Anterior cingulate cortex (tissue), 58 donors: Measurements from ENCODE around the gene SMYD3.

Source experiments
- DNase-seq, 58 donors: peaks; one replicate each; lab custom pipeline; 2025; lab: John Stamatoyannopoulos, UW

Gene SMYD3

GRCh38 chr1:246317332-246318035 lies 189.6 kb downstream of the SMYD3 start:
- no peak for DNase-seq

- DNase-seq: no peak
Observed at GRCh38 chr1:246311461-246311860, 195.6 kb downstream of the SMYD3 start.

- DNase-seq: no peak
Observed at GRCh38 chr1:246309247-246309884, 197.7 kb downstream of the SMYD3 start.

GRCh38 chr1:246308533-246309075 lies 198.5 kb downstream of the SMYD3 start:
- DNase-seq: no peak

GRCh38 chr1:246306415-246307037 lies 200.6 kb downstream of the SMYD3 start:
- DNase-seq: no peak

- DNase-seq: no peak
Observed at GRCh38 chr1:246304484-246305259, 202.4 kb downstream of the SMYD3 start.

GRCh38 chr1:246302711-246303317 lies 204.3 kb downstream of the SMYD3 start:
- DNase-seq: no peak

- no peak for DNase-seq
Observed at GRCh38 chr1:246302251-246302625, 204.8 kb downstream of the SMYD3 start.

GRCh38 chr1:246301553-246302250 lies 205.4 kb downstream of the SMYD3 start:
- DNase-seq: no peak

- DNase-seq: no peak
Observed at GRCh38 chr1:246300626-246301549, 206.2 kb downstream of the SMYD3 start.

GRCh38 chr1:246297279-246298265 lies 209.5 kb downstream of the SMYD3 start:
- DNase-seq: no peak

GRCh38 chr1:246295968-246296367 lies 211.1 kb downstream of the SMYD3 start:
- DNase-seq: peak in 1 of 58 donors; percentile 19

- no peak for DNase-seq
Observed at GRCh38 chr1:246295340-246295739, 211.7 kb downstream of the SMYD3 start.

- DNase-seq: no peak
Observed at GRCh38 chr1:246294263-246294662, 212.8 kb downstream of the SMYD3 start.

- no peak for DNase-seq
Observed at GRCh38 chr1:246293366-246294121, 213.5 kb downstream of the SMYD3 start.

GRCh38 chr1:246292571-246292970 lies 214.5 kb downstream of the SMYD3 start:
- no peak for DNase-seq

- DNase-seq: no peak
Observed at GRCh38 chr1:246291127-246291526, 216.0 kb downstream of the SMYD3 start.
